GM10266 (cell line): ENCODE results near the gene EDN1.

ENCODE experiments used
- DNase-seq: peaks from one replicate; pipeline ENCODE4 v3.0.0; 2012; ENCODE audit errors: extremely low spot score
- CTCF ChIP-seq: IDR thresholded peaks from 2 replicates; pipeline ENCODE4 v1.5.1; 2012; ENCODE audit warnings: mild to moderate bottlenecking, low read depth; ENCODE audit not compliant: control insufficient read depth, insufficient read depth; ENCODE audit errors: missing control alignments

The EDN1 gene

GRCh38 chr6:12294851-12295536 is 4.8 kb downstream of the EDN1 start:
- no peak for TF ChIP-seq CTCF
- no peak for DNase-seq

GRCh38 chr6:12295558-12296254 is 5.5 kb downstream of the EDN1 start:
- no peak for TF ChIP-seq CTCF
- no peak for DNase-seq

- DNase-seq = no peak
- TF ChIP-seq CTCF = no peak
Observed at GRCh38 chr6:12296255-12296573, 6.1 kb downstream of the EDN1 start.

- no peak for TF ChIP-seq CTCF
- no peak for DNase-seq
Observed at GRCh38 chr6:12296604-12297003, 6.4 kb downstream of the EDN1 start.

GRCh38 chr6:12297363-12298016 is 7.3 kb downstream of the EDN1 start:
- no peak for DNase-seq
- no peak for TF ChIP-seq CTCF

GRCh38 chr6:12298017-12298978 is 8.1 kb downstream of the EDN1 start:
- DNase-seq = no peak
- TF ChIP-seq CTCF = no peak
